Fibroblast of mammary gland (primary cell): Measurements from ENCODE around the gene PBX1.

Experiments used
- DNase-seq: peaks from one replicate; pipeline ENCODE4 v3.0.0-alpha.2; 2010; ENCODE audit warnings: low read depth
- H3K4me3 ChIP-seq: 2 replicates; pipeline ENCODE4 v1.5.1; 2011; ENCODE audit warnings: low read depth, mild to moderate bottlenecking, low read length, moderate library complexity; ENCODE audit not compliant: control insufficient read depth
- TF ChIP-seq, protein P1 (sequence below): conservative IDR thresholded peaks from 2 replicates; pipeline ENCODE4 v1.5.1; 2011; ENCODE audit warnings: low read depth, low read length, inconsistent platforms; ENCODE audit not compliant: control insufficient read depth, insufficient read depth

The PBX1 gene

DNA sequence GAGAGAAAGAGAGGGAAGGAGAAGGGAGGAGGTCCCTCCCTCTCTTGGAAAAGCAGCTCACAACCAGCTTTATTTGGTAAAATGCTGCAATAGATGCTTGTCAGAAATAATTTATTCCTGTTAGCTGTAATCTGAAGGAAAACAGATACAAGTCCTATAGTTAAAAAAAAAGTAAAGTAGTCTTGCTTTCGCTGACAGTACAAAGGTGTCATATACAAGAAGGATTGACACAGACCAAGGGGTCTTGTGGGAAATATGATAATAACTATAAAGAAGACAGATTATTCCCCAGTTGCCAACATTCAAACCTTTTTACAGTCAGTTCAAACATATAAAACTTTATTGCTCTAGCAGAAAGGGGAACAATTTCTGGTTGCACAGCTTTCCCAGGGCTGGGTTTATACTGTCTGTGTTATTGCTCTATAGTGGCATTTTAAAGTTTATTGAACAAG, 145.0 kb downstream of the PBX1 start:
- no peak for DNase-seq
- TF ChIP-seq, protein P1, sequence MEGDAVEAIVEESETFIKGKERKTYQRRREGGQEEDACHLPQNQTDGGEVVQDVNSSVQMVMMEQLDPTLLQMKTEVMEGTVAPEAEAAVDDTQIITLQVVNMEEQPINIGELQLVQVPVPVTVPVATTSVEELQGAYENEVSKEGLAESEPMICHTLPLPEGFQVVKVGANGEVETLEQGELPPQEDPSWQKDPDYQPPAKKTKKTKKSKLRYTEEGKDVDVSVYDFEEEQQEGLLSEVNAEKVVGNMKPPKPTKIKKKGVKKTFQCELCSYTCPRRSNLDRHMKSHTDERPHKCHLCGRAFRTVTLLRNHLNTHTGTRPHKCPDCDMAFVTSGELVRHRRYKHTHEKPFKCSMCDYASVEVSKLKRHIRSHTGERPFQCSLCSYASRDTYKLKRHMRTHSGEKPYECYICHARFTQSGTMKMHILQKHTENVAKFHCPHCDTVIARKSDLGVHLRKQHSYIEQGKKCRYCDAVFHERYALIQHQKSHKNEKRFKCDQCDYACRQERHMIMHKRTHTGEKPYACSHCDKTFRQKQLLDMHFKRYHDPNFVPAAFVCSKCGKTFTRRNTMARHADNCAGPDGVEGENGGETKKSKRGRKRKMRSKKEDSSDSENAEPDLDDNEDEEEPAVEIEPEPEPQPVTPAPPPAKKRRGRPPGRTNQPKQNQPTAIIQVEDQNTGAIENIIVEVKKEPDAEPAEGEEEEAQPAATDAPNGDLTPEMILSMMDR = no peak
- no peak overlapping the region for H3K4me3 ChIP-seq

DNA sequence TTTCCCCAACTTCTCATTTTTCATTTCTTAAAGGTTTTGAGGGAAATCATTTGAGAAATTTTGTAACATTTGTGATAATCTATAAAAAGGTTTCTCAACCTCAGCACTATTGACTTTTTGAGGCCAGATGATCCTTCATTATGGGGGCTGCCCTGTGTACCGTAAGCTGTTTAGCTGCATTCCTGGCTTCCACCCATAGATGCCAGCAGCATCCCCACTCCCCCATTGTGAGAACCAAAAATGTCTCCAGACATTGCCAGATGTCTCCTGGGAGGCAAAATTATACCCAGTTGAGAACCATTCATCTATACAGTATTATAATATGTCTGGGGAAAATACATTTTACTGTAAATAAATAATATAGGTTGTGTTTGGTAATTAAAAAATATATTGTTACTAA, 146.0 kb downstream of the PBX1 start:
- DNase-seq = peak; percentile 25
- H3K4me3 ChIP-seq = no peak overlapping the region
- TF ChIP-seq, protein P1 = peak; percentile 19

DNA sequence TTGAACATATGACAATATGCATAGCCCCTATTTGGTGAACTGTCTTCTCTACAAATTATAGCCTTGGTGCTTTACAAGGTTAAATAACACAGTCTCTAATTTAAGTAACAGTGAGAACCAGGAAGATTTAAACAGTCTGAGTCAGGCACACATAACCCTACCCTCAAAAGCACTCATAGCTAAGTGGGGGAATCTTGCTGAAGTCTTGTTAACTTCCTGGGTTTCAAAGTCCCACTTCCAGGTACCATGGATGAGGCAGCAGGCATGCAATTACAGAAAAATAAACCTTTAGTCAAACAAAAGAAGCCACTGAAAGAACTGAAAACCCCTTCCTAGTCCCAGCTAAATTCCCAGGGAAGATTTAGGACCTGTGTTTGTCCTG, 147.6 kb downstream of the PBX1 start:
- peak; percentile 22 for DNase-seq
- TF ChIP-seq, protein P1 = no peak
- H3K4me3 ChIP-seq = no peak overlapping the region

DNA sequence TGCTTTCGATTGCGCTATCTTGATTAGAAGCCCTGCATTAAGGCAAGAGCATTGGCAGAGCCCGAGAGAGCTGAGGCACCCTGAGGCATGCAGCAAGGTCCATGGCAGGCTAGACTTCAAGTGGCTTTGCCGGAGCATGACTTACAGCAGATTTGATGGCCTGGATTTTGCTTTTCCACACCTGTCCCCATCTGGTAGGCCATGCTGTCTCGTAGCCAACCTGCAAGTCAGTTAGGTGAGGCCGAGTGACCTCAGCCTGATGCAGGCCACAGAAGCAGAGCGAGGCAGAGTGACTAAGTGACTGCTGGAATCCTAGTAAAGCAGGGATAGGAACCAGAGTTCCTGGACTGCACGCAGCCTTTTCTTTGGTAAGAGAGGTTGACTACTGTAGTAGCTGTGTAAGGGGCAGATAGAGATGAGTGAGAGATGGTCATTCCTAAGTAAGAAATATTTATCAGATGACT, 148.9 kb downstream of the PBX1 start:
- TF ChIP-seq, protein P1 = no peak
- H3K4me3 ChIP-seq = no peak overlapping the region
- peak; percentile 89 for DNase-seq

DNA sequence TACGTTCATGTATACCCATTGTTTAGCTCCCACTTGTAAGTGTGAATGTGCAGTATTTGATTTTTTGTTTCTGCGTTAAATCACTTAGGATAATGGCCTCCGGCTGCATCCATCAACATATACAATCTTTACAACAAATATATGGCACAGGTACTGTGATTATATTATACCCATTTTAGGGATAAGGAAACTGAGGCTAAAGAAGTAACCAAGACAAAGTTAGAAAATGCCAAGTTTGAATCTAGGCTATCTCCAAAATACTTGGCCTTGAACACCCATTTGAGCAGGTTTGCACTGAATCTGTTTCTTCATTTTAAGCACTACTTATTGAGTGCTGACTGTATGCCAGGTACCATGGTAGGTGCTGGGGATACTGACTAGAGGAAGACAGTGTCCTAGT, 149.6 kb downstream of the PBX1 start:
- H3K4me3 ChIP-seq = no peak overlapping the region
- DNase-seq = no peak
- TF ChIP-seq, protein P1 = no peak

DNA sequence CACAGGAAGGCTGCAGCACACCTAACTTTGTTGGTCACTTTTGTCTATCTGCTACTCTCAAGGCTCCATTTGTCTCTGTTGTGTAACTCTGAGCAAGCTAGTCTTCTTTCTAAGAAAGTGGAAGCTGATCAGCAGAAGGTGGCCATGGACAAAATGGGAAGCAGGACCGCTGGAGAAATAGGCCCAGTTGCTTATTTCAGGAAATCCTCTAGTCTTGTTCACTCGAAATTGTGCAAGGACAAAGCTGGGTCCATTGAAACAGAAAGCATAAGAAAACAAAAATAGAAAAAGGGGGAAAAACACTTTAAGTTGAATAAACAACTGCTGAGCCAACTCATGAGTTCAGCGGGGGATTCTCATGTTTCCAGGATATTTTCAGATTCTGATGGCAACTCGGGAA, 150.1 kb downstream of the PBX1 start:
- no peak for DNase-seq
- H3K4me3 ChIP-seq = no peak overlapping the region
- TF ChIP-seq, protein P1 = no peak
